ENCODE results near the gene DMPK.
A peak's percentile ranks its signal among the peaks of the same experiment; 100 is the strongest.
"Not testable (repeated sequence)": the region's sequence is repeated elsewhere in the genome, so short reads cannot be mapped to it uniquely, and the experiment has no call there.

Gene DMPK

GRCh38 chr19:45745606-45746005 is 36.7 kb downstream of the DMPK start:
- no peak for DNase-seq (ENCODE audit: low read depth, low spot score)

- DNase-seq (ENCODE audit: low read depth, low spot score) = no peak
These were observed 39.3 kb downstream of the DMPK start for GRCh38 chr19:45742969-45743368.

- no peak for DNase-seq (ENCODE audit: low read depth, low spot score)
These were observed 42.5 kb downstream of the DMPK start for GRCh38 chr19:45739498-45740439.

GRCh38 chr19:45733160-45733810 is 49.0 kb downstream of the DMPK start, which contains the start of gene MEIOSIN:
Gene MEIOSIN, plus strand, starts transcription at chr19:45733439. Its CDS starts 1,938 bp downstream, at chr19:45735377.
- no peak for DNase-seq (ENCODE audit: low read depth, low spot score)

GRCh38 chr19:45730368-45731288 is 51.7 kb downstream of the DMPK start, which contains the start of gene FBXO46:
Gene FBXO46, minus strand, starts transcription at chr19:45730896. Its CDS starts 17,401 bp downstream, at chr19:45713495.
- peak; percentile 99 for DNase-seq (ENCODE audit: low read depth, low spot score)

GRCh38 chr19:45729800-45730290 is 52.4 kb downstream of the DMPK start:
- peak; percentile 24 for DNase-seq (ENCODE audit: low read depth, low spot score)

GRCh38 chr19:45728683-45729082 is 53.6 kb downstream of the DMPK start:
- not testable (repeated sequence) for DNase-seq (ENCODE audit: low read depth, low spot score)

- DNase-seq (ENCODE audit: low read depth, low spot score) = not testable (repeated sequence)
These were observed 62.2 kb downstream of the DMPK start for GRCh38 chr19:45720065-45720464.

Measured in astrocyte of the hippocampus (primary cell).